T-helper 22 cell (primary cell): Measurements from ENCODE around the gene HRK.
"Not testable (repeated sequence)": the region's sequence is repeated elsewhere in the genome, so short reads cannot be mapped to it uniquely, and the experiment has no call there.

Experiments
- DNase-seq: peaks from one replicate; pipeline ENCODE4 v3.0.0-alpha.2; 2020; ENCODE audit warnings: low read depth

HRK gene

GRCh38 chr12:116818341-116818856 lies 62.8 kb downstream of the HRK start:
- DNase-seq: no peak

DNA sequence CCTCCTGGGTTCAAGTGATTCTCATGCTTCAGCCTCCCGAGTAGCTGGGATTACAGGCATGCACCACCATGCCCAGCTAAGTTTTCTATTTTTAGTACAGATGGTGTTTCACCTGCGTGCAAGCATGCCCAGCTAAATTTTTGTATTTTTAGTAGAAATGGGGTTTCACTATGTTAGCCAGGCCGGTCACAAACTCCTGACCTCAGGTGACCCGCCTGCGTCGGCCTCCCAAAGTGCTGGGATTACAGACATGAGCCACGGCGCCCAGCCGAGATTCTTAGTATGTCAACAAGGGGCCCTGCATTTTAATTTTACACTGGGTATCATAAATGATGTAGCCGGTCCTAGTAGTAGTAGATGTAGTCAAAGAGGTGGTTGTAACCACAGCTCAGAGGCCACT lies 66.5 kb downstream of the HRK start:
- not testable (repeated sequence) for DNase-seq

DNA sequence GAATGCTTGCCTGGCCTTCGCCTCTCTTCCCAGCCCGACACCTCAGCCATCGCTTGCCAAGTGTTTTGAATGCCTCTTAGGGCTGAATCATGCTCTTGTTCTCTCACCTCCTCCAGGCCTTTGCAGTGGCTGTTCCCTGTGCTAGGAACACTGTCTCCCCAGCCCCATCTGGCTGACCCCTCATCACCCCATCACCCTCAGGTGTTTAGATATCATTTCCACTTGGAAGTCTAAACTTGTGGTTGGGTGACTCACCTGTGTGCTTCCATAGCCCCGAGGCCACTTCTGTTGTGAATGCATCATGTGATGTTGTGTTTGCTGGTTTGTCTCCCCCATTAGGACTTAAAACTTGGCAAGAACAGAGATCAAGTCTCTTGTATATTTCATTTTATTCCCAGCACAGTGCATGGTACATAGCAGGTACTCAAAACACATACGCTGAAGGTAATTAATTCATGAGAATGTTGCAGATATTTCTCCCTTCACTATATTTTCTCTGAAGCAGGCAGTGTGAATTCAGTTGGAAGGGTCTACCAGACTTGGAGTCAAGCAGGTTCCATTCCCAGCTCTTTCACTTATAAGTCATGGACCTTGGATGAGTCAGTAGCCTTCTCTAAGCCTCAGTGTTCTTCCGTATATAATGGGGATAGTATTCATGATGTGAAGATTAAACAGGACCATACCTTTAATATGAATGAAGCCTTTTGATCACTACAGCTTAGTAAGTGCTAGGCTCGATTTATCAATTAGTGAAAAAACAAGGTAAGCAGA lies 67.8 kb downstream of the HRK start:
- no peak for DNase-seq

DNA sequence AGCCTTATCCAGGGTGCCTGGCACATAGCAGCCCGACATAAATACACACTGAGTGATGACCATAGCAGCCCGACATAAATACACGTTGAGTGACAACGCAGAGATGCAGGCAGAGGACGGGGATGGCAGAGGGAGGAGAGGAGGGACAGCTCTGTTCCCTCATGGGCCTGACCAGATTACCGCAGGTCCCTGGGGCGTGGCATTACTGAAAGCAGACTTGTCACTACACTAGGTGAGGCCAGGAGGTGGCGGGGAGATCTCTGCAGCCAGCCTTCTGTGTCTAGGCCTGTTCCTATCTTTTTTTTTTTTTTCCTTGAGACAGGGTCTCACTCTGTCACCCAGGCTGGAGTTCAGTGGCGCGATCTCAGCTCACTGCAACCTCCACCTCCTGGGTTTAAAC lies 69.0 kb downstream of the HRK start:
- no peak for DNase-seq

- DNase-seq: no peak
Measured at GRCh38 chr12:116808113-116809105, 72.8 kb downstream of the HRK start.

- no peak for DNase-seq
Measured at GRCh38 chr12:116807546-116807945, 73.7 kb downstream of the HRK start.

DNA sequence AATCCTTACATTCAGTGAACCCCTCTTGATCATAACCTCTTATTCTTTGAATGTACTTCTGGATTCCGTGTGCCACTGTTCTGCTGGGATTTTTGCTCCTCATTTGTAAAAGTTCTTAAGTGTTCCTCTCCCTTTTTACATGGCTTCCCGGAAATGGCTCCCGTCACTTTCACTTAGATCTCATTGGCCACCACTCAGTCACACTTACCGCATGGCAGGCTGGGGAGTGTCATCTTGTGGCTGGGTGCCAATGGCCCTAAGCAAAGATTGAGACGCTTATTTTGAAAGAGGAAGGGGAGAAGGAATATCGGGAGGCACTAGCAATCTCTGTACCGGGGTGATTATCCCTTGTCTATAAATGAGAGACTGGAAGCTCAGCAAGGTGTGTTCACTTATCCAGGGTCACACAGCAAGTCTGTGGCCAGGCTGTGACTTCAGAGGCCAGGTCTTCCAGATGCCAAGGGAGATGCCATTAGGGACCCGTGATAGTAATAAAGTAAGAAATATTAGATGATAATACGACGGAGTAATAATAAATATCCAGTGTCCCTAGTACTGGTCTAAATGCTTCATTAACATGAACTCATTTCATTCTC lies 74.3 kb downstream of the HRK start:
- no peak for DNase-seq
